HG03066 (cell line): ENCODE measurements around the gene ANOS1.
"Not testable (repeated sequence)": the region's sequence is repeated elsewhere in the genome, so short reads cannot be mapped to it uniquely, and the experiment has no call there.

ENCODE experiments used
- ATAC-seq: cut with Tn5 transposase; IDR thresholded peaks from one replicate; pipeline ENCODE4 v1.9.1; 2021; ENCODE audit warnings: low read depth; ENCODE audit not compliant: unreplicated experiment

ANOS1 gene

GRCh38 chrX:8636497-8636896 is 95.4 kb downstream of the ANOS1 start:
- no peak for ATAC-seq

- ATAC-seq: no peak
Measured at GRCh38 chrX:8635812-8636211, 96.1 kb downstream of the ANOS1 start.

GRCh38 chrX:8632924-8633323 is 99.0 kb downstream of the ANOS1 start:
- ATAC-seq: no peak

- no peak for ATAC-seq
Measured at GRCh38 chrX:8629871-8630270, 102.1 kb downstream of the ANOS1 start.

- no peak for ATAC-seq
Measured at GRCh38 chrX:8627796-8628195, 104.1 kb downstream of the ANOS1 start.

GRCh38 chrX:8607326-8607725 is 124.6 kb downstream of the ANOS1 start:
- ATAC-seq: no peak

- ATAC-seq: no peak
Measured at GRCh38 chrX:8604131-8604530, 127.8 kb downstream of the ANOS1 start.

- no peak for ATAC-seq
Measured at GRCh38 chrX:8591501-8591900, 140.4 kb downstream of the ANOS1 start.

GRCh38 chrX:8586953-8587352 is 145.0 kb downstream of the ANOS1 start:
- no peak for ATAC-seq

- no peak for ATAC-seq
Measured at GRCh38 chrX:8579602-8580001, 152.3 kb downstream of the ANOS1 start.

GRCh38 chrX:8576821-8577220 is 155.1 kb downstream of the ANOS1 start:
- no peak for ATAC-seq

GRCh38 chrX:8565729-8566128 is 166.2 kb downstream of the ANOS1 start:
- no peak for ATAC-seq

GRCh38 chrX:8548446-8548845 is 183.5 kb downstream of the ANOS1 start:
- no peak for ATAC-seq

- no peak for ATAC-seq
Measured at GRCh38 chrX:8546715-8547114, 185.2 kb downstream of the ANOS1 start.

GRCh38 chrX:8520791-8521190 is 211.1 kb downstream of the ANOS1 start:
- no peak for ATAC-seq

- no peak for ATAC-seq
Measured at GRCh38 chrX:8520178-8520577, 211.8 kb downstream of the ANOS1 start.

- ATAC-seq: no peak
Measured at GRCh38 chrX:8504451-8504850, 227.5 kb downstream of the ANOS1 start.

GRCh38 chrX:8502101-8502500 is 229.8 kb downstream of the ANOS1 start:
- ATAC-seq: not testable (repeated sequence)

- ATAC-seq: no peak
Measured at GRCh38 chrX:8500203-8500602, 231.7 kb downstream of the ANOS1 start.

GRCh38 chrX:8495036-8495435 is 236.9 kb downstream of the ANOS1 start:
- ATAC-seq: not testable (repeated sequence)

GRCh38 chrX:8484360-8484949 is 247.5 kb downstream of the ANOS1 start:
- ATAC-seq: no peak
